A204.1 (cell line): Measurements from ENCODE around the gene DCLK1.

Experiments used
- FAIRE-seq: peaks from 2 replicates; lab custom pipeline; 2012; peaks lifted over from hg19 to GRCh38; lab: Jason Lieb, UNC

DCLK1 gene

DNA sequence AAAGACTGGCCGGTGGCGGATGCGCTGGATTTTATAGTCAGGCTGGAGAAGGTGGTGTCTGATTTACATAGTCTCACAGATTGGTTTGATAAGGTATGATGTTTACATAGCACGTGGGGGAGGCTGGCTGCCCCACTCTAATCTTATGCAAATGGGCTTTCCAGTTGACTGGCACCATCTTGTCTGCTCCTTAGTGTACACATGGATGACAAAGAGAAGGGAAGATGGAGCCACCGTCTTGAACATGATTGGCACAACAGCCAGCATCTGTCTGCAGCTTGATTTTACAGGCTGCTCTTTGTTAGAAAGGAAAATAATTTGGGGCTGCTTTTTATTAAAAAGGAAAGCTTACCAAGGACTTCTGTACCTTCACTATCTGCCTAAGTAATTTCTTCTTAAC is 389.5 kb downstream of the DCLK1 start:
- FAIRE-seq, result no peak

DNA sequence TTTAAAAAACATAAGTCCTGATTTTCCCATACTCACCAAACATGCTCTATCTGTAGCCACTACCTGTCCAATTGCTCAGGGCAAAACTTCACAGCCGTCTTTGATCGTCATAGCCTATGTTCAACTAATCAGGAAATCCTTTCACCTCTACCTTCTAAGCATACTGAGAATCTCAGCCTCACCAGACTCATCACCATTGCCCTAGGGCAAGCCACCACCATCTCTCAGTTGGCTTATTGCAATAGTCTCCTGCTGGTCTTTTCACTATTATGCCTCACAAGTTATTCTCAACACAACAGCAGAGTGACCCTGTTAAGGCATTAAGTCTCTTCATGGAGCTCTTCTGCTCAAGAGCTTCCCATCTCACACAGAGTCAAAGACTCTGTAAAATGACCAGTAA is 394.3 kb downstream of the DCLK1 start:
- FAIRE-seq, result no peak

DNA sequence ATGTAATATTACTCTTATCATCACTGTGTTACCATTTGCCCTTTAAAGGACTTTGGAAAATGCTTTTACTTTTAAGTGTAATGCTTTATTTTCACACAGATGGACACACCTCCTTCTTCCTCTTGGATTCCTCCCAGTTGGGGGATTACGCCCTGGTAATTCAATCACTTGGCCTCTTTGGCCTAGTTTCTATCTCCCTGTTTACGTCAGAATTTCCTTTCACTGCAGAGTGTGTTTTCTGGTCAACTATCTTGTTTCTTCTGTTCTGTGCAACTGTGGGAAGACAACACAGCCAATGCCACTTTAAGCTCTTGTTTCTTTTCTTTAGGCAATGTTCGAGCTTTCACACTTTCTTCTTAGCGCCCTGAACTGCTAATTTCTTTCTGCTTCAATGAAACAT is 397.4 kb downstream of the DCLK1 start:
- no peak for FAIRE-seq

DNA sequence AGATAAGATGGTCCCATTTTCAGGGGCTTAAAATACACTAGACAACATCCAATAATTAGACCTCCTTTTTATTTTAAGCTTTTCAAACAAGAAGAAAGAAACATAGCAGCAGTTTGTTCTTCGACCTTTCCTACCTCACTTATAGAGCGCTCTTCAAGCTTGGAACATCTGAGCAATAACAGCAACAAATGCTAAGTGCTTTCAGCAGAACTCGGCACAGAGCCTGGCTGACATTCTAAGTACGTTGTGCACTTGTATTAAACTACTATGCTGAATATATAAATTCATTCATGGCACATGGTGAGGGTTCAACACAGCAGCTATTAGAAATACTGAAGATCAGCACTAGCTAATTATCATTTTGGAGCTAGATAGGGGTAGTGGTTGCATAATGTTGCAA is 398.6 kb downstream of the DCLK1 start:
- no peak for FAIRE-seq

DNA sequence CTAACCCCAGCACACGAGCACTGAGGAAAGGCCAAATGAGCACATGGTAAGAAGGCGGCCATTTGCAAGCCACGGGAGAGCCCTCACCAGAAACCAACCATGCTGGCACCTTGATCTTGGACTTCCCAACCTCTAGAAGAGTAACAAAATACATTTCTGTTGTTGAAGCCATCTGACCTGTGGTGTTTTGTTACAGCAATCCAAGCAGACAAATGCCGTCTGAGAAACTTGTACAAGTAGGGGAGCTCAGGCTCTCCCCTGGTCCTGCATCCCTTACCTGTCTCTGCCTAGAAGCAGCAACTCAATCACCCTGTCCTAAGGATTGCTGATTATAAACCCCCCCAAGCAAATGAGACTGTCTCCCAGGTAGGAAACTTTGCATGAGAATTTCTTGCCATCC is 399.7 kb downstream of the DCLK1 start:
- no peak for FAIRE-seq

DNA sequence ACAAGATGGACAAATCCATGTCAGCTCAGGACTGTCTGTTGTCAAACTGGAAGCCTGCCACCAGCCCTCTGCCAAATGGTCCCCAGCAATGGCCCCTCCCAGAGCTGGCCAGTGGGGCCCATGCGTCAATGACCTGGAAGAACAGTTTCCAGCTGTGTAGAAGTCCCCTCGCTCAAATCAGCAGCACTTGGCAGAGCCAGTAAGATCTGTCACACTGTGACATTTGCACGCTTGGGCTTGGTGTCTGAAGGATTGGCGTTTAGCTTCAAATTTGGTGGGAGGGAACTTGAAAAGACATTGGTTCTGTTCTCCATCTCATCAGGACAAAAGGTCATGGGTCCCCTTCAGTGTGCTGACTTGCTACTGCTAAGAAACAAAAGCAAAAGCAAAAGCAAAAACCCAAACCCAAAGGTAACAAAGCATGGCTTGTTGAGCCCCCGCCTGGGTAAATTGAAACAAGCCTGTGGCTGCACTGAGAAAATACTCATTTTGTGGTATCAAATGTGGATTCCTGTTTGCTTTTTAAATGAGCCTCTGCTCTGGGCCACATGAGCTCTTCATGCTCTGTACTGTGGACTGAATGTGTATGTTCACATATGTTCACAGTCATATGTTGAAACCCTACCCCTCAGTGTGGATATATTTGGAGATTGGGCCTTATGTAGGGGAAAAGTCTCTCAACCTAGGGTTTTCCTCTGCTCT is 401.1 kb downstream of the DCLK1 start:
- no peak for FAIRE-seq

DNA sequence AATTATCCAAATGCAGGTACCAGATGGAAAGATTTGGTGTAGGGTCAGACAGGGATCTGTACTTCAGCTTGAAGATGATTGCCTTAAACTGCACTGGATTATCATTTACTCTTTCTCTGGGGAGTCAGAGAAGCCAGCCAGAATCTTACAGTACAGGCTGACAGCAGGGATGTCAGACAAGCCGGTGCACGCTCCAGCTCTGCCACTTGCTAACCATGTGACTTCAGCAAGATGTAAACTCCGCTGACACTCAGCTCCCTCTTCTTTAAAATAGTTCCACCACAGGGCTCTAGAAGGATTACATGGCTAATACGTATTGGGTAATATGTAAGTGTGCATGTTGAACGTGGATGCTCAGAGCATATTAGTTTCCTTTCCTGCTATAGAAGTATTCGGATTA is 403.3 kb downstream of the DCLK1 start:
- no peak for FAIRE-seq

DNA sequence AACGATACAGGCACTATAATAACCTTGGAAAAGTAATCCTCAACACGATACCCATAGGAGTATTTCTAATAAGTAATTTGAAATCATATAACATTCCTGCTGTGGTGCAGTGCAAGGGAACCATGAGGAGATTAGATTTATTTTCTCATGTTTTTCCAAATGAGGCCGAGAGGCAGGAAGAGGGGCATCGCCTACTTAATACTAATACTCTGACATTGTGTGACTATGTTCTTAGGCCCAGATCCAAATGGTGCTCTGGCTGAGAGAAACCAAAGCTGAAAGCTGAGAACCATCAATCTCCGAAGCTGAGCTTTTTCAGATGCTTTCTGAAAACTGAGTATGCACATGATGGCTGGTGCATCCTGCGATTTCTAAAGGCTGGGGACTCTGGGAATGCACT is 406.7 kb downstream of the DCLK1 start:
- no peak for FAIRE-seq

DNA sequence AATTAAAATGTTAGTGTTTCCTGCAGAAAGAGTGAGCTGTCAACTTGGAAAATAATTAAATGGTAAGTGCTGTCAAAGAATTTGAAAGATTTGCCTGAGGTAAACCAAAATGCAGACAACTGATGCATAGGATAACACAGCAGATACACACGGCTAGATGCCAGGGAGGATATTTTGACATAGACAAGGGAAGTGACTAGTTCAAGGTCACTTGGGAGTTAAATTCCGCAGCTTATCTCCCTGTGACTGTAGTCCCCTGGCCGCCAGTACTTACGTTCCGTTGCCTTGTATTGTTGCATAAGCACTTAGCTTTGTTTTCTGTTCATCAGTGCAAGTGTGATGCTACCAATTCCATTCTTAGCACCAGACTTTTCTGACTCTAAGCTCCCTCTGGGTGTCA is 407.4 kb downstream of the DCLK1 start:
- no peak for FAIRE-seq

DNA sequence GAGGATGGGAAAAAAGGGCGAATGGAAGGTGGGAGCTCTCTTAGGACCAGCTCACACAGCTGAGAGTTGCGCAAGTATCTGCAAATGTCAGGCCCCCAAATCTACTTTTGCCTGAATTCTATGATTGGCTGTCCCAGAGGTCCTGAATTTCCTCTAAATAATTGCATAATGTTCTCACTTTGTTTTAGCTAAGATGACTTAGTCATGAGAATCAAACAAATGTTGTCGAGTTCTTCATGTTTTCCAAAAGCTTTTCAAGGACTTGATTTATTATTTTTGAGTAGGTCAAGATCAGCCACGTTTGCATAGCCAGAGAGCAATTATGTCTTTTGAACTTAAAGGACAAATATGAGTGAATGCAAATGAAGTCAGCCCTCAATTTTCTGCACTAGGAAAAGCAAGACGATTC is 408.1 kb downstream of the DCLK1 start:
- no peak for FAIRE-seq

DNA sequence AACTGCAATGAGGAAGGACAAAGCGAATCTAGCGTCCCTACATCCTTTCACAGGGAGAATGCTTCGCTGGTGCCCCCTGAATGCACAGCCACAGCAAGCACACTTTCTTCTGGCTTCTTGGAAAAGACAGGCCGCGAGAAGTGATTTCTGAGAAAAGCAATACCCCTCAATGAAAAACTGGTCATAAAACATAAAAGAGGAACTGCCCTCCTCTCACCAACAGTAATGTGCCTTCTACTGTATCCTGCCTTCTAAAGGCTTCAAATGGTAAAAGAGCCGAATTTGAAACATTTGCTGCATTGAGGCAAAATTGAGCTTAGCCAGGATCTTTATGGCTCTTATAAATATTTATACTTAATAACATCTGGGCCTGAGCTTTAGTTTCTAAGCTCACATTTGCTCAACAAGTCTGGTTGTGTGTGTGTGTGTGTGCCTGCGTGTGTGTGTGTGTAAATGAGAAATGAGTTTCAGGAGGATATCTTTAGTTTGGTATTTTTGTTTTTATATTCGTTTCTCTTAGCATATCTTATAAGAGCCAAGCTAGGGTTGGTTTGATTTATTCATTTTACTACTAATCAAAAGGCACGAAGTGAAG is 408.6 kb downstream of the DCLK1 start:
- no peak for FAIRE-seq

DNA sequence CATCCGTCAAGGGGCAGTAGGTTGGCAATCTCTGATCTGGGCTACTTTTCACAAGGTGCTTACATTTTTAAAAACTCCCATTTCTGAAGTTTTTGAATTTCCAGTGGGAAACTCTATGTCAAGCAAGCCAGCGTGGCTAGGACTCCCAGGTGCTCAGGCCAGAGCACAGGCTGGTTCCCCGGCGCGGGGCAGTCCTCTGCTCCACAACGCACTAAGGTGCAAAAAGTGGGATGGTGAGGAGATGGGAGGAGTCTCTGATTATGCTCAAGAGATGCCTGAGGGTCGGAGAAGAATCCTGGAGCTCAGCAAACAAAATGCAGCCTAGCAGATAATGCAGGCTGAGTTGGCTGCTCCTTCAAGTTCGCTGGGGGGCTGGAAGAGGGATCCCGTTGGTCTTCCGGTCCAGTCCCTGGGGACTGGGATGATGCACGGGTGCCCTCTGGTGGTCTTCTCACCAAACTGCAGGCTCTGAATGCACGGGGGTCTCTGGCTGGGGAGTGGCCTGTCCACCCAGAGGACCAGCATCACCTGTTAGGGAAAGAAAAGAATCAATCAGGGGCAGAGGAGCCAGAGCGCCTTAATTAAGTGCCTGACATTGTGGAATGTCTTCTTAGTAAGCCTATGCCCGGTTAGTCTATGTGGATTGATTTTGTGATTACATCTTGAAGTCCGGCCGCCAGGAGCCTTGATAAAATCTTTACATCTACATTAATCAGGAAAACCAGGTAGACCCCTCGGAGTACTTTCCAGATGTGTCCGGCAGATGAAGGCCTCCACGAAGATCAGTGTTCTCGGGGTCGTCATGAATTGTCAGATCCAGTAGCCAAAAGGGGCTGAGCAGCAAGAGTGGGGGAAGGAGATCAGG is 410.3 kb downstream of the DCLK1 start:
- no peak for FAIRE-seq

DNA sequence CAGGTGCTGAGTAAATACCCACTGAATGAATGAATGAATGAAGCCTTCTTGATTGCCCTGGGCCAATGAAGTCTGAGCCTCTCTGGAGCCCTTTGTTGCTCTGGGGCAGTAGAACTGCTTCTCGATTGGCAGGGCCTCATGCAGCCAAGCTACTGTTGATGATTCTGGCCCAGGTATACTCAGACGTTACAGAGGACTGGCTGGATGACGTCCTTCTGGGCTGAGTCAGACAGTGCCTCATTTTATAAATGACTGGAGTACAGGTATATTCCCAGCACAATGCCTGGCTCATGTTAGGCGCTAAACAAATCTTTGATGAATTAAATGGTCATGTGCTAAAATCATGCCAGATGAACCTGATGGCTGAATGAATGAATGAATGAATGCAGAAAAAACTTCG is 410.9 kb downstream of the DCLK1 start:
- no peak for FAIRE-seq
